ENCODE data around the gene MEI4. TPM values are rescaled to one million over a fixed set of nuclear protein-coding genes. Genes with fewer than 3 reads are reported as not detected.

MEI4 gene
- total RNA-seq, 4 donors from 2014 or later, result 0.48 TPM; not detected in 3

DNA sequence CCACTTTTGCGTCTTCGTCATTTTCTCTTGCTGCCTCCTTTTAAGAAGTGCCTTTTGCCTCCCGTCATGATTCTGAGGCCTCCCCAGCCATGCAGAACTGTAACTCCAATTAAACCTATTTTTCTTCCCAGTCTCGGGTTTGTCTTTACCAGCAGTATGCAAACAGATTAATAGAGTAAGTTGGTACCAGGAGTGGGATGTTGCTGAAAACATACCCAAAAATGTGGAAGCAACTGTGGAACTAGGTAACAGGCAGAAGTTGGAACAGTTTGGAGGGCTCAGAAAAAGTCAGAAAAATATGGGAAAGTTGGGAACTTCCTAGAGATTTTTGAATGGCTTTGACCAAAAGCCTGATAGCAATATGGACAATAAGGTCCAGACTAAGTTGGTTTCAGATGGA, 309.2 kb downstream of the MEI4 start:
- no peak for DNase-seq (ENCODE audit: low spot score in 2 of 2)
- Histone ChIP-seq H3K36me3 (no peaks in the 10 kb centered on the region), H3K27me3 (no peaks in the 10 kb centered on the region), H3K4me3 (no peak overlapping the region), H3K9me3 (peaks cover 4% of the 10 kb centered on the region), H3K27ac (no peak overlapping the region), H3K4me1 (no peaks in the 10 kb centered on the region)
- TF ChIP-seq POLR2A (IDR thresholded peaks at IDR 0.05) (no peak), EP300 (IDR thresholded peaks at IDR 0.05) (no peak), CTCF (IDR thresholded peaks at IDR 0.05) (no peak), POLR2AphosphoS5 (IDR thresholded peaks at IDR 0.05) (no peak)
- WGBS, result 83% methylated on average over 4 of the region's 4 CpGs

DNA sequence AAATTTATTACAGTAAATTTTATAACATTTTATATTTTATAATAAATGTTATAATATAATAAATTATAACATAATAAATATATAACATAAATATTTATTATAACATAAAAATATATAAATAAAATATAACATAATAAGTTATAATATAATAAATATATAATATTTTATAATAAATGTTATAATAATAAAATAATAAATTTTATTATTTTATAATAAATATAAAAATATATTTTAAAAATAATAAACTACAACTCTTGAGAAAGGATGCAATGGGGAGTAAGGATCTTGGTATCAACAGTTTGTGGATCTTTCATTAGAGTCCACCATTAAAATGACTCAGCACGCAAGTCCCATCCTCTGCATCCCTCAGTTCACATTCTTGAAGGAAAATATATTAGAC, 312.6 kb downstream of the MEI4 start:
- H3K4me3 ChIP-seq, result no peak overlapping the region

DNA sequence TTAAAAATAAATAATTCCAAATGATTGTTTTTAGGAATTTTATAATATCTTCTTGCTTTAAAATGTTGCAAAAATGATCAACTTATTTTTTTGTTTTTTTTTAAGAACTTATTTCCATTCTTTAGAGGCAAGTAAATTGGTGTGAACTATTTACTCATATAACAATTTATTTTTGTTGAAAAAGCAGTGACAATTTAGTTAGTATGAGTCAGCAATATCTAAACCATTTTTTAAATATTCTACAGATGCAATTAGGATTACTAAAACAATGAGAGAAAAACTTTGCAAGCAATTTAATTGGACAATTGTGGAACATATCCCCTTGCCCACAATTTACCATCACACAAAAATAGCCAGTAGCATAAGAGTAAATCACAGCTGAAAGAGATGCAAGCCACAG, 319.5 kb downstream of the MEI4 start:
- no peaks in the 10 kb centered on the region for H3K27me3 ChIP-seq
- TF ChIP-seq EP300 (IDR thresholded peaks at IDR 0.05) (no peak), POLR2A (IDR thresholded peaks at IDR 0.05) (no peak), CTCF (IDR thresholded peaks at IDR 0.05) (no peak), POLR2AphosphoS5 (IDR thresholded peaks at IDR 0.05) (no peak)
- H3K4me1 ChIP-seq, result no peaks in the 10 kb centered on the region
- H3K4me3 ChIP-seq, result no peak overlapping the region
- no peaks in the 10 kb centered on the region for H3K36me3 ChIP-seq
- peaks cover 4% of the 10 kb centered on the region for H3K9me3 ChIP-seq
- H3K27ac ChIP-seq, result no peak overlapping the region
- DNase-seq (ENCODE audit: low spot score in 2 of 2), result no peak

More for the DNA sequence above, 312.6 kb downstream of the MEI4 start:
- no peak overlapping the region for H3K27ac ChIP-seq
- WGBS, result 92% methylated on average over 1 of the region's 1 CpG
- no peaks in the 10 kb centered on the region for H3K4me1 ChIP-seq
- peaks cover 6% of the 10 kb centered on the region for H3K9me3 ChIP-seq
- TF ChIP-seq CTCF (IDR thresholded peaks at IDR 0.05), result no peak
- no peak for TF ChIP-seq POLR2AphosphoS5 (IDR thresholded peaks at IDR 0.05)
- no peak for TF ChIP-seq EP300 (IDR thresholded peaks at IDR 0.05)
- no peak for TF ChIP-seq POLR2A (IDR thresholded peaks at IDR 0.05)
- H3K27me3 ChIP-seq, result no peaks in the 10 kb centered on the region
- no peak for DNase-seq (ENCODE audit: low spot score in 2 of 2)
- H3K36me3 ChIP-seq, result no peaks in the 10 kb centered on the region

Other genes with a start within 250 kb of the MEI4 start
- gene HTR1B, start 189.5 kb upstream of the MEI4 start, total RNA-seq, result under 1 TPM in 1 of 4 donors, not detected in 3; 0.36 TPM